Ishikawa (cell line): ENCODE data around the gene GRIK4.

ENCODE experiments used
- CEBPB ChIP-seq: IDR thresholded peaks from 2 replicates; pipeline ENCODE4 v1.6.1; 2012
- CREB1 ChIP-seq: IDR thresholded peaks from 2 replicates; pipeline ENCODE4 v1.6.1; 2012; ENCODE audit warnings: low read depth
- EGR1 ChIP-seq: IDR thresholded peaks from 2 replicates; pipeline ENCODE4 v1.6.1; 2012
- EP300 ChIP-seq: IDR thresholded peaks from 2 replicates; pipeline ENCODE4 v1.6.1; 2012; ENCODE audit warnings: borderline replicate concordance
- FOXM1 ChIP-seq: IDR thresholded peaks from 2 replicates; pipeline ENCODE4 v1.6.1; 2012; ENCODE audit warnings: low read depth, borderline replicate concordance
- NFIC ChIP-seq: IDR thresholded peaks from 2 replicates; pipeline ENCODE4 v1.6.1; 2012
- RAD21 ChIP-seq: IDR thresholded peaks from 2 replicates; pipeline ENCODE4 v1.6.1; 2012; ENCODE audit warnings: low read depth
- TAF1 ChIP-seq: IDR thresholded peaks from 2 replicates; pipeline ENCODE4 v1.6.1; 2012; ENCODE audit warnings: low read depth, mild to moderate bottlenecking
- TCF12 ChIP-seq: IDR thresholded peaks from 2 replicates; pipeline ENCODE4 v1.6.1; 2012; ENCODE audit warnings: low read depth
- TEAD4 ChIP-seq: IDR thresholded peaks from 2 replicates; pipeline ENCODE4 v1.6.1; 2012
- YY1 ChIP-seq: IDR thresholded peaks from 2 replicates; pipeline ENCODE4 v1.6.1; 2012; ENCODE audit warnings: low read depth
- ZBTB7A ChIP-seq: IDR thresholded peaks from 2 replicates; pipeline ENCODE4 v1.6.1; 2012; ENCODE audit warnings: low read depth
- TF ChIP-seq, protein P1 (sequence below): IDR thresholded peaks from 2 replicates; pipeline ENCODE4 v1.6.1; 2012
- TF ChIP-seq, protein P2 (sequence below): IDR thresholded peaks from 2 replicates; pipeline ENCODE4 v1.6.1; 2012; ENCODE audit warnings: low read depth, mild to moderate bottlenecking
- TF ChIP-seq, protein P3 (sequence below): IDR thresholded peaks from 2 replicates; pipeline ENCODE4 v1.6.1; 2012

Gene GRIK4

DNA sequence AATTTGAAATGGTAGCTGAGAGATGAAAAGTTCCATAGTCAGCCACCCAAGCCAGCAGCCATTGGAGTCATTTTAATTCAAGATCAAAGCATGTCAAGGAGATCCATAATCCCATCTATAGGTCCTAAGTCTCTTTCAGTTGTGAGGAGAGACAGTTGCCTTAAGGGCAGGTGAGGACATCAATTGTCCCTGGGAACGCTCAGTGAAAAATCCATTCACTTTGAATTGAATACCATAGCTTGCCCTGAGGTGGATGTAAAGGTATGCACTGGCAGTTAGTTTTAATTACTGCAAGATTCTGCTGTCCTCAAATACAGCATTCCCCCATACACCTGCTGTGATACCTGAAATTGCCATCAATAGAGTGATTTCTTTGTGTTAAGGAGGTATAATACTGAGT is 487.0 kb downstream of the GRIK4 start:
- no peak for TF ChIP-seq FOXM1
- no peak for TF ChIP-seq ZBTB7A
- no peak for TF ChIP-seq CEBPB
- TF ChIP-seq NFIC: no peak
- TF ChIP-seq YY1: no peak
- TF ChIP-seq CREB1: no peak
- TF ChIP-seq EP300: no peak
- TF ChIP-seq TCF12: no peak
- no peak for TF ChIP-seq RAD21
- TF ChIP-seq, protein P1, sequence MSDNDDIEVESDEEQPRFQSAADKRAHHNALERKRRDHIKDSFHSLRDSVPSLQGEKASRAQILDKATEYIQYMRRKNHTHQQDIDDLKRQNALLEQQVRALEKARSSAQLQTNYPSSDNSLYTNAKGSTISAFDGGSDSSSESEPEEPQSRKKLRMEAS: no peak
- no peak for TF ChIP-seq EGR1
- TF ChIP-seq TAF1: no peak
- TF ChIP-seq, protein P2, sequence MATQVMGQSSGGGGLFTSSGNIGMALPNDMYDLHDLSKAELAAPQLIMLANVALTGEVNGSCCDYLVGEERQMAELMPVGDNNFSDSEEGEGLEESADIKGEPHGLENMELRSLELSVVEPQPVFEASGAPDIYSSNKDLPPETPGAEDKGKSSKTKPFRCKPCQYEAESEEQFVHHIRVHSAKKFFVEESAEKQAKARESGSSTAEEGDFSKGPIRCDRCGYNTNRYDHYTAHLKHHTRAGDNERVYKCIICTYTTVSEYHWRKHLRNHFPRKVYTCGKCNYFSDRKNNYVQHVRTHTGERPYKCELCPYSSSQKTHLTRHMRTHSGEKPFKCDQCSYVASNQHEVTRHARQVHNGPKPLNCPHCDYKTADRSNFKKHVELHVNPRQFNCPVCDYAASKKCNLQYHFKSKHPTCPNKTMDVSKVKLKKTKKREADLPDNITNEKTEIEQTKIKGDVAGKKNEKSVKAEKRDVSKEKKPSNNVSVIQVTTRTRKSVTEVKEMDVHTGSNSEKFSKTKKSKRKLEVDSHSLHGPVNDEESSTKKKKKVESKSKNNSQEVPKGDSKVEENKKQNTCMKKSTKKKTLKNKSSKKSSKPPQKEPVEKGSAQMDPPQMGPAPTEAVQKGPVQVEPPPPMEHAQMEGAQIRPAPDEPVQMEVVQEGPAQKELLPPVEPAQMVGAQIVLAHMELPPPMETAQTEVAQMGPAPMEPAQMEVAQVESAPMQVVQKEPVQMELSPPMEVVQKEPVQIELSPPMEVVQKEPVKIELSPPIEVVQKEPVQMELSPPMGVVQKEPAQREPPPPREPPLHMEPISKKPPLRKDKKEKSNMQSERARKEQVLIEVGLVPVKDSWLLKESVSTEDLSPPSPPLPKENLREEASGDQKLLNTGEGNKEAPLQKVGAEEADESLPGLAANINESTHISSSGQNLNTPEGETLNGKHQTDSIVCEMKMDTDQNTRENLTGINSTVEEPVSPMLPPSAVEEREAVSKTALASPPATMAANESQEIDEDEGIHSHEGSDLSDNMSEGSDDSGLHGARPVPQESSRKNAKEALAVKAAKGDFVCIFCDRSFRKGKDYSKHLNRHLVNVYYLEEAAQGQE: no peak
- TF ChIP-seq, protein P3, sequence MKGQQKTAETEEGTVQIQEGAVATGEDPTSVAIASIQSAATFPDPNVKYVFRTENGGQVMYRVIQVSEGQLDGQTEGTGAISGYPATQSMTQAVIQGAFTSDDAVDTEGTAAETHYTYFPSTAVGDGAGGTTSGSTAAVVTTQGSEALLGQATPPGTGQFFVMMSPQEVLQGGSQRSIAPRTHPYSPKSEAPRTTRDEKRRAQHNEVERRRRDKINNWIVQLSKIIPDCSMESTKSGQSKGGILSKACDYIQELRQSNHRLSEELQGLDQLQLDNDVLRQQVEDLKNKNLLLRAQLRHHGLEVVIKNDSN: no peak

DNA sequence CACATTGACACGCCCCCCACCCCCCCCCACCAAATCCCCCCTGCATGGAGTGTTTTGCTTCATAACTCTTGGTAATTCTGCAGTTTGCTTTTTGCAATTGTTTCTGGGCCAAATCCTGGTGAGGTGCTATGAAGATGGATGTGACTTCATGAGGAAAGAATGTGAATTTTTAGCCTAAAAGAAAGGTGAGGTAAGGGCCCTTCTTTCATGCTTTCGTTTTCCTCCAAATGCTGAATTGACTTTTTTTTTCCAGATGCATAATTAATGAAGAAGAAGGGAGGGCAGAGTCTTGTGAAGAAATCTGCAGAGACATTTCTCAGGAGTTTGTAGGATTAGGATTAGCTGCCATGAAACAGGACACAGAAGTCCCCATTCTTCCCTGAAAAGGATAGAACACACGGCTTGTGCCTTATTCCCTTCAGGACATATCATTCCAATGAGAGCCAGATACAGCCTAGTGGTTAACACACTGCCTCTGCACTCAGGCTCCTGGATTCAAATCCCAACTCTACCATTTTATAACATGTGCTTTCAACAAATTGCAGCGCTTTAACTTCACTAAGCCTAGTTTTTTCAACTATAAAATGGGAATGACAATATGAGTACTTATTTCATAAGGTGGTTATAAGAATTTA is 492.8 kb downstream of the GRIK4 start:
- TF ChIP-seq EGR1 (no peak), TEAD4 (no peak)
- TF ChIP-seq, protein P2: no peak

GRCh38 chr11:121006922-121007321 is 495.4 kb downstream of the GRIK4 start:
- no peak for TF ChIP-seq EGR1
- no peak for TF ChIP-seq CEBPB
- TF ChIP-seq ZBTB7A: no peak

GRCh38 chr11:121008551-121008950 is 497.0 kb downstream of the GRIK4 start:
- TF ChIP-seq CEBPB: no peak
- no peak for TF ChIP-seq YY1
- TF ChIP-seq NFIC: no peak
- no peak for TF ChIP-seq EGR1
- no peak for TF ChIP-seq RAD21
- TF ChIP-seq, protein P1: no peak
- TF ChIP-seq TAF1: no peak
- no peak for TF ChIP-seq CREB1
- TF ChIP-seq EP300: no peak
- TF ChIP-seq TCF12: no peak
- TF ChIP-seq FOXM1: no peak
- TF ChIP-seq ZBTB7A: no peak
- TF ChIP-seq, protein P2: no peak

DNA sequence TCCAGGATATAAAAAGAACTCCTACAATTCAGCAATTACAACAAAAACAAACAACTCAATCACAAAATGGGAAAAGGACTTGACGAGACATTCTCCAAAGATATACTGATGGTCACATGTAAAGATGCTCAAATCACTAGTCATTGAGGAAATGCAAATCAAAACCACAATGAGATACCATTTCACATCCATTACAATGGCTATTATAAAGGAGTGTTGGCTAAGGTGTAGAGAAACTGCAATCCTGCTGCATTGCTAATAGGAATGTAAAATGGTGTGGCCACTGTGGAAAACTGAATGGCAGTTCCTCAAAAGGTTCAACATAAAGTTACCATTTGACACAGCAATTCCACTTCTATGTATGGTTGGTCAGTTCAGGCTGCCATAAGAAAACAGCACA is 500.5 kb downstream of the GRIK4 start:
- no peak for TF ChIP-seq TEAD4
- TF ChIP-seq NFIC: no peak
- no peak for TF ChIP-seq EP300
- TF ChIP-seq, protein P3: no peak
- TF ChIP-seq RAD21: no peak
- no peak for TF ChIP-seq YY1
- TF ChIP-seq EGR1: no peak
- no peak for TF ChIP-seq FOXM1
- TF ChIP-seq CEBPB: no peak
- TF ChIP-seq, protein P1: no peak
- no peak for TF ChIP-seq ZBTB7A
- no peak for TF ChIP-seq CREB1
- TF ChIP-seq, protein P2: no peak
- no peak for TF ChIP-seq TAF1
- no peak for TF ChIP-seq TCF12
